Heart right ventricle (tissue), 16 donors: ENCODE measurements around the gene TRPM5. TPM values are rescaled to one million over a fixed set of nuclear protein-coding genes. Genes with fewer than 3 reads are reported as not detected.

Experiments used
- ATAC-seq, 8 donors: fragments of 200-7000 bp; cut with Tn5 transposase; one replicate each; pipeline ENCODE4 v1.9.1; 2020; ENCODE audit warnings: mild to moderate bottlenecking in 8 of 8, moderate library complexity in 8 of 8, moderate number of reproducible peaks in 1 of 8
- DNase-seq, 2 donors: peaks; one replicate each; pipeline ENCODE4 v3.0.0-alpha.2; 2020
- H3K27ac ChIP-seq, 10 donors: fragments of 200-600 bp; sonication (generic) in 2 of 10; one replicate each; pipeline versions ENCODE4 v1.5.0 to v1.8.0; 2020 to 2022; ENCODE audit warnings: mild to moderate bottlenecking in 3 of 10
- H3K27me3 ChIP-seq, 7 donors: fragments of 200-600 bp; one replicate each; pipeline ENCODE4 v1.8.0; 2021 to 2022; ENCODE audit warnings: mild to moderate bottlenecking in 2 of 7
- H3K36me3 ChIP-seq, 9 donors: fragments of 200-600 bp; sonication (generic) in 1 of 9; one replicate each; pipeline versions ENCODE4 v1.5.0 to v1.8.0; 2020 to 2022; ENCODE audit warnings: mild to moderate bottlenecking in 2 of 9
- H3K4me1 ChIP-seq, 9 donors: fragments of 200-600 bp; sonication (generic) in 1 of 9; one replicate each; pipeline versions ENCODE4 v1.5.0 to v1.8.0; 2020 to 2022; ENCODE audit warnings: mild to moderate bottlenecking in 4 of 9
- H3K4me3 ChIP-seq, 10 donors: fragments of 200-600 bp; sonication (generic) in 2 of 10; one replicate each; pipeline versions ENCODE4 v1.5.0 to v1.8.0; 2020 to 2022; ENCODE audit warnings: mild to moderate bottlenecking in 7 of 10, moderate library complexity in 2 of 10
- H3K9me3 ChIP-seq, 11 donors: fragments of 200-600 bp in 10 of 11; sonication (generic) in 2 of 11; one replicate each; pipeline versions ENCODE4 v1.5.0 to v1.8.0; 2013 to 2022; ENCODE audit warnings: mild to moderate bottlenecking in 2 of 11, control low read depth in 1 of 11, moderate library complexity in 1 of 11
- WGBS, 2 donors: extraction: QIAGEN DNeasy Blood & Tissue Kit; methylation state at CpG; one replicate each; pipeline ENCODE4 v1.1.7; 2013; ENCODE audit warnings: inconsistent platforms in 1 of 2; 5-methylcytosine and 5-hydroxymethylcytosine counted together
- intact Hi-C, 10 donors: fragments of 100-400 bp; cut with DNase I; formaldehyde crosslinking; loops; one replicate each; pipeline versions ENCODE4 v1.11.1 to v1.14.2; 2022
- polyA plus RNA-seq, 2 donors: library from polyadenylated mRNA; stranded (reverse); fragments of 200-250 nt; gene quantifications; one replicate each; pipeline ENCODE4 v1.2.3, GENCODE V29; 2013
- total RNA-seq, 10 donors: library from RNA; stranded (reverse); fragmentation: NEBNext Ultra II Directional in 3 of 10; extraction: Animal tissue kit (Norgen Biotek cat#: 25700) in 3 of 10; gene quantifications; one replicate each; pipeline versions ENCODE4 v1.2.1 to v1.2.4, GENCODE V29; 2021 to 2023
- TF ChIP-seq, protein P1 (sequence below), 9 donors: fragments of 200-600 bp; sonication (generic) in 2 of 9; IDR thresholded peaks; one replicate each; pipeline versions ENCODE4 v1.5.0 to v1.8.0; 2021 to 2022; ENCODE audit warnings: antibody characterized with exemption in 9 of 9, mild to moderate bottlenecking in 5 of 9, moderate library complexity in 1 of 9
- donor health status: Arrhythmogenic right ventricular cardiomyopathy.
- donor health status: ischemic (EF 13 %, LVEDD 7.1; RV severe dilation, severe dysfunction).
- donor health status: healthy with polysubstance abuse.
- donor health status: DM: no; HTN: yes; CAD: no.
- donor health status: DM: no; HTN: no; CAD: no.
- donor health status: ischemic (EF 25% LVEDD 6.9; RV normal size, moderate dysfunction).
- donor health status: ischemic (EF 25% LVEDD 5.7; RV mildly dilated, moderate dysfunction).
- donor health status: healthy.
- donor health status: DM: yes; HTN: yes; CAD: no.
- donor health status: Ischemic cardiomyopathy.
- donor health status: ischemic (EF 35%, LVEDD 5.7; RV mildly dilated, moderate dysfunction).
- donor health status: nonischemic (EF 11% LVEDD 7.7; RV severe dilation, severe dysfunction).
- donor health status: DM: yes; HTN: yes; CAD: no.
- donor health status: PGD.
- donor health status: ischemic (EF 29% LVEDD 5.4; RV normal size, mild dysfunction).
- donor health status: nonischemic (EF 23%, LVEDD 6.1; RV moderate dilation, normal function).

The TRPM5 gene
- total and polyA plus RNA-seq, 12 donors, result not detected

DNA sequence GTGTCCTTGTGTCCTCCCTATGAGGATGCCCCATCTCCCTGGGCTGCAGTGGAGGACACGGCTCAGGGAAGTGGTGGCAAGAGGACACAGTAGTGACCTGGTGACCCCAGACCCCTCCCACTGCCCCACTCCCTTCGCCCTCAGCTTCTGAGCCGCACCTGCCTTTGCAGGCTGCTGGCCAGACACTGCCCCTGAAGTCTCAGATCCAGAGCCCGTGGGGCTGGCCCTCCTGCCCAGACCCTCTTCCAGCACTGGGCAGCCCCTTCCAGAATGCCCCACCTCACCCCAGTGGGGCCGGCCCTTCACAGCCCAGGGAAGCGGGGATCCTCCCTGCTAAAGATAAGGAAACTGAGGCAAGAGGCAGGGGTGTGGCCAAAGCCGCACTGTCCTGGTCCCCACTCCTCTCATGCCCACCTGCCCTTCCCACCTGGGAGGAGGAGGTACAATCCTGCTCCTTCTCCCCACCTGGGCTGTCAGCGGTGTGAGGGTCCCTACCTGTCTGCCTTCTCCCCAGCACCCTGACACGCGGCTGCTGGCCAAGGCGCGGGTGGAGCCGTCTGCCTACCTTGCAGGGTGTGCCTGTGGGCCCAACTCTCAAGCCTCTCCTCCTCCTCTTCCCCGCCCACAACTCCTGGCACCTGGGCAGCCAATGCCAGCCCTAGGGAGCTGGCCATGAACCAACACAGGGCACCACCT, 17.3 kb downstream of the TRPM5 start:
- DNase-seq (peak in 1 of 2 donors; percentile 7), ATAC-seq (no peak)
- H3K36me3 ChIP-seq, result no peaks in the 10 kb centered on the region
- H3K4me1 ChIP-seq, result no peaks in the 10 kb centered on the region
- no peak overlapping the region for H3K4me3 ChIP-seq
- no peak overlapping the region for H3K27ac ChIP-seq
- H3K27me3 ChIP-seq, result peaks cover 0 to 8% (median 0%) of the 10 kb centered on the region in 7 donors
- WGBS, 2 donors, result 87 to 92% methylated on average over 13 to 14 of the region's 14 CpGs
- intact Hi-C loops, result loop anchor here in 4 of 10 donors (5.0 kb wide), 2 partner anchors 460 to 465 kb away; partner anchors contain the start of gene CDKN1C (in 2 of the 4)
- TF ChIP-seq, protein P1, sequence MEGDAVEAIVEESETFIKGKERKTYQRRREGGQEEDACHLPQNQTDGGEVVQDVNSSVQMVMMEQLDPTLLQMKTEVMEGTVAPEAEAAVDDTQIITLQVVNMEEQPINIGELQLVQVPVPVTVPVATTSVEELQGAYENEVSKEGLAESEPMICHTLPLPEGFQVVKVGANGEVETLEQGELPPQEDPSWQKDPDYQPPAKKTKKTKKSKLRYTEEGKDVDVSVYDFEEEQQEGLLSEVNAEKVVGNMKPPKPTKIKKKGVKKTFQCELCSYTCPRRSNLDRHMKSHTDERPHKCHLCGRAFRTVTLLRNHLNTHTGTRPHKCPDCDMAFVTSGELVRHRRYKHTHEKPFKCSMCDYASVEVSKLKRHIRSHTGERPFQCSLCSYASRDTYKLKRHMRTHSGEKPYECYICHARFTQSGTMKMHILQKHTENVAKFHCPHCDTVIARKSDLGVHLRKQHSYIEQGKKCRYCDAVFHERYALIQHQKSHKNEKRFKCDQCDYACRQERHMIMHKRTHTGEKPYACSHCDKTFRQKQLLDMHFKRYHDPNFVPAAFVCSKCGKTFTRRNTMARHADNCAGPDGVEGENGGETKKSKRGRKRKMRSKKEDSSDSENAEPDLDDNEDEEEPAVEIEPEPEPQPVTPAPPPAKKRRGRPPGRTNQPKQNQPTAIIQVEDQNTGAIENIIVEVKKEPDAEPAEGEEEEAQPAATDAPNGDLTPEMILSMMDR (IDR thresholded peaks at IDR 0.05), result no peak
- H3K9me3 ChIP-seq, result no peaks in the 10 kb centered on the region

- WGBS, 2 donors, result 88 to 94% methylated on average over 13 of the region's 13 CpGs
- Histone ChIP-seq H3K27ac (no peak overlapping the region), H3K4me3 (no peak overlapping the region), H3K4me1 (no peaks in the 10 kb centered on the region), H3K36me3 (no peaks in the 10 kb centered on the region), H3K9me3 (no peaks in the 10 kb centered on the region), H3K27me3 (peaks cover 0 to 13% (median 1%) of the 10 kb centered on the region in 7 donors)
- TF ChIP-seq, protein P1 (IDR thresholded peaks at IDR 0.05), result no peak
- peak in 1 of 2 donors; percentile 11 for DNase-seq
- no peak for ATAC-seq
- intact Hi-C loops, result loop anchor here in 4 of 10 donors (5.0 kb wide), 2 partner anchors 461 to 466 kb away; partner anchors contain the start of gene CDKN1C (in 2 of the 4)
Observed at GRCh38 chr11:2426221-2426620, 18.1 kb downstream of the TRPM5 start.

DNA sequence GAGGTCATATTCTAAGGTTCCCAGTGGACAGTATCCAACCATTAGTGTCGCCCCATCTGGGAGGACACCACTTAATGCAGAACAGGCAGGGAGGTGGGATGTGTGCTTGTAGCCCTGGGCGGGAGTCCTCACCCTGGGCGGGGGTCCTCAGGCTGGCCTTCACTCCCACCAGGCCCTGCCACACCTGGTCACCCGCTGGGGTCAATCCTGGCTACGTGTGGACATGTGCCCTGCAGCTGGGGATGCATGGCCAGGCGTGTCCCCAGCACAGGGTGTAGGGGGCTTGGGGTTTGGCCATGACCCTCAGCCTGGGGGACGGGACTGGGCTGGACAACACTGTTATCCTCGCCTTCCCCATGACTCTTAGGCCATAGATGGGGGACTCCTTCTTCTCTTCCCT, 18.8 kb downstream of the TRPM5 start:
- 78 to 95% methylated on average over 8 of the region's 8 CpGs for WGBS, 2 donors
- peaks cover 0 to 18% (median 6%) of the 10 kb centered on the region in 7 donors for H3K27me3 ChIP-seq
- DNase-seq (peak in 1 of 2 donors; percentile 11), ATAC-seq (no peak)
- TF ChIP-seq, protein P1 (IDR thresholded peaks at IDR 0.05), result no peak
- H3K9me3 ChIP-seq, result no peaks in the 10 kb centered on the region
- H3K4me3 ChIP-seq, result no peak overlapping the region
- no peak overlapping the region for H3K27ac ChIP-seq
- H3K4me1 ChIP-seq, result peaks cover 0 to 6% (median 4%) of the 10 kb centered on the region in 9 donors
- no peaks in the 10 kb centered on the region for H3K36me3 ChIP-seq
- intact Hi-C loops, result loop anchor here in 4 of 10 donors (5.0 kb wide), 2 partner anchors 462 to 467 kb away; partner anchors contain the start of gene CDKN1C (in 2 of the 4)

- Histone ChIP-seq H3K9me3 (no peaks in the 10 kb centered on the region), H3K4me1 (peaks cover 0 to 12% (median 6%) of the 10 kb centered on the region in 9 donors), H3K36me3 (no peaks in the 10 kb centered on the region), H3K4me3 (no peak overlapping the region), H3K27me3 (peaks cover 0 to 18% (median 6%) of the 10 kb centered on the region in 7 donors), H3K27ac (no peak overlapping the region)
- WGBS, 2 donors, result 77 to 88% methylated on average over 28 of the region's 28 CpGs
- DNase-seq (peak in 1 of 2 donors; percentile 14), ATAC-seq (no peak)
- TF ChIP-seq, protein P1 (IDR thresholded peaks at IDR 0.05), result no peak
- intact Hi-C loops, result loop anchor here in 4 of 10 donors (5.0 kb wide), 2 partner anchors 462 to 467 kb away; partner anchors contain the start of gene CDKN1C (in 2 of the 4)
Observed at GRCh38 chr11:2424811-2425495, 19.4 kb downstream of the TRPM5 start.
